ENCODE results near the gene UTP25. TPM values are rescaled to one million over a fixed set of nuclear protein-coding genes. Genes with fewer than 3 reads are reported as not detected.
A peak's percentile ranks its signal among the peaks of the same experiment; 100 is the strongest.

Gene UTP25
- total and polyA plus RNA-seq, 8 donors: 0.95 to 4.4 (median 3.0) TPM

- no peak overlapping the region for H3K27ac ChIP-seq
- no peak for FAIRE-seq
- H3K4me1 ChIP-seq: no peaks in the 10 kb centered on the region
- ATAC-seq: no peak
- H3K36me3 ChIP-seq: peaks cover 0 to 79% (median 49%) of the 10 kb centered on the region in 3 donors
- TF ChIP-seq CTCF (IDR thresholded peaks at IDR 0.05): no peak
- H3K27me3 ChIP-seq: no peaks in the 10 kb centered on the region
- H3K9me3 ChIP-seq: no peaks in the 10 kb centered on the region
- intact Hi-C loops (cut with DNase I): no loop called here
- DNase-seq: no peak
- no peak overlapping the region for H3K4me3 ChIP-seq
- 89% methylated on average over 5 of the region's 5 CpGs for WGBS, 2 donors
These were observed 12.8 kb downstream of the UTP25 start for GRCh38 chr1:209840611-209841010.

- Histone ChIP-seq H3K4me1 (no peaks in the 10 kb centered on the region), H3K9me3 (no peaks in the 10 kb centered on the region), H3K4me3 (no peak overlapping the region), H3K36me3 (peaks cover 0 to 42% (median 26%) of the 10 kb centered on the region in 3 donors), H3K27ac (no peak overlapping the region), H3K27me3 (no peaks in the 10 kb centered on the region)
- intact Hi-C loops (cut with DNase I): no loop called here
- TF ChIP-seq CTCF (IDR thresholded peaks at IDR 0.05): no peak
- no peak for ATAC-seq
- no peak for DNase-seq
- FAIRE-seq: no peak
- WGBS, 2 donors: 56 to 74% methylated on average over 6 of the region's 6 CpGs
These were observed 17.1 kb downstream of the UTP25 start for GRCh38 chr1:209844695-209845407.

DNA sequence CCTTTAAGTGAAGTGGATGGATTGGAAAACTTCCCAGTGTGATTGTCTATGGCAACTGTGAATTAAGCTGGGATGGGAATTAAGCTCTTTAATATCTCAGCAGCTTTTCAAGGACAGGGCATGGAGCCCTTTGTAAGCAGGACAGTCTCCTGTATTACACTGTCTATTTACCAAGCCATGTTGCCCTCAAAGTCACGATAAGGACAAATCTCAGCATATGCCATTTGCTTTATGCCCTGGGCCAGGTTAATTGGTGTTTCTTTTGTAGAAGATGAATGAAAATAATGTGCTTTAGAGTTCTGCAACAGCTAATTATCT is 17.6 kb downstream of the UTP25 start:
- Histone ChIP-seq H3K36me3 (peaks cover 0 to 37% (median 24%) of the 10 kb centered on the region in 3 donors), H3K4me1 (no peaks in the 10 kb centered on the region), H3K27me3 (no peaks in the 10 kb centered on the region), H3K27ac (no peak overlapping the region), H3K9me3 (no peaks in the 10 kb centered on the region), H3K4me3 (no peak overlapping the region)
- FAIRE-seq: no peak
- no peak for TF ChIP-seq CTCF (IDR thresholded peaks at IDR 0.05)
- intact Hi-C loops (cut with DNase I): no loop called here
- no peak for DNase-seq
- peak in 1 of 4 donors; percentile 36 for ATAC-seq
- 63 to 65% methylated on average over 1 of the region's 1 CpG for WGBS, 2 donors

- FAIRE-seq (no peak), ATAC-seq (no peak), DNase-seq (no peak)
- Histone ChIP-seq H3K4me3 (no peak overlapping the region), H3K36me3 (peaks cover 0 to 26% (median 4%) of the 10 kb centered on the region in 3 donors), H3K9me3 (no peaks in the 10 kb centered on the region), H3K27me3 (no peaks in the 10 kb centered on the region), H3K4me1 (no peaks in the 10 kb centered on the region), H3K27ac (no peak overlapping the region)
- intact Hi-C loops (cut with DNase I): no loop called here
- no peak for TF ChIP-seq CTCF (IDR thresholded peaks at IDR 0.05)
- 74 to 81% methylated on average over 5 of the region's 5 CpGs for WGBS, 2 donors
These were observed 21.6 kb downstream of the UTP25 start for GRCh38 chr1:209849388-209849787.

- H3K36me3 ChIP-seq: peaks cover 0 to 24% (median 4%) of the 10 kb centered on the region in 3 donors
- 55 to 74% methylated on average over 6 of the region's 6 CpGs for WGBS, 2 donors
- peak in 1 of 4 donors; percentile 16 for TF ChIP-seq CTCF (IDR thresholded peaks at IDR 0.05)
- DNase-seq (peak in 1 of 6 donors; percentile 61), FAIRE-seq (no peak), ATAC-seq (peak in 3 of 4 donors; percentile 62 to 67 (median 62))
- no peaks in the 10 kb centered on the region for H3K27me3 ChIP-seq
- no peaks in the 10 kb centered on the region for H3K4me1 ChIP-seq
- intact Hi-C loops (cut with DNase I): no loop called here
- no peak overlapping the region for H3K4me3 ChIP-seq
- no peak overlapping the region for H3K27ac ChIP-seq
- H3K9me3 ChIP-seq: no peaks in the 10 kb centered on the region
These were observed 22.7 kb downstream of the UTP25 start for GRCh38 chr1:209850342-209850979.
